GM21423 (cell line): ENCODE results near the gene MS4A6E.
"Not testable (repeated sequence)": the region's sequence is repeated elsewhere in the genome, so short reads cannot be mapped to it uniquely, and the experiment has no call there.

Experiments
- ATAC-seq: cut with Tn5 transposase; IDR thresholded peaks from one replicate; pipeline ENCODE4 v1.9.1; 2021; ENCODE audit warnings: mild to moderate bottlenecking, moderate library complexity; ENCODE audit not compliant: unreplicated experiment

Gene MS4A6E

DNA sequence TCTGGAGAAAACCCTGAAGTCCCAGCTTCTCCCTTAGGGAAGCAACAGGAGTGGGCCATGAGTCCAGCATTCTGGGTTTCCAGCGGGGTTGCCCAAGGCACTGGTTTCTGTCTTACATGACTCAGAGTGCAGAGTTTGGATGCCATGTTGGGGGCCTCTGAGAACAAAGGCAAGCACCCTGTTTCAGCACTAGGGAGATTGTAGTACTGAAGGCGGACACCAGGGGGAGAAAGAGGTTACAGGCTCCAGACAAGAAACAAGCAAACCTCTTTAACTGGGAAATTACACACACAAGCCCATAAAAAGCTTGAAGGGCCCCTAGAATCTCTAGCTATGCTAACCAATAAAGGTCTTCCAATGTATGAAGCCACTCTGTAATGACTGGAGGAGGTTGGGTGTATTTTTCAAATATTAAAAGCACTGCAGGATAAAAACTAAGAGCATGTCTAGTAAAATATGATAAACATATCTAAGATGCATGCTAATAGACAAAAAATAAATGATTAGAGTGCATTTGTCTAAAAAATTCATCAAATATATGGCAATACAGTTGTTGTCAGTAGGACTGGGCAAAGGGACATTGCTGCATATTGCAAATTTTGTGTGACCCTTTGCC, 7.1 kb downstream of the MS4A6E start:
- ATAC-seq = no peak

DNA sequence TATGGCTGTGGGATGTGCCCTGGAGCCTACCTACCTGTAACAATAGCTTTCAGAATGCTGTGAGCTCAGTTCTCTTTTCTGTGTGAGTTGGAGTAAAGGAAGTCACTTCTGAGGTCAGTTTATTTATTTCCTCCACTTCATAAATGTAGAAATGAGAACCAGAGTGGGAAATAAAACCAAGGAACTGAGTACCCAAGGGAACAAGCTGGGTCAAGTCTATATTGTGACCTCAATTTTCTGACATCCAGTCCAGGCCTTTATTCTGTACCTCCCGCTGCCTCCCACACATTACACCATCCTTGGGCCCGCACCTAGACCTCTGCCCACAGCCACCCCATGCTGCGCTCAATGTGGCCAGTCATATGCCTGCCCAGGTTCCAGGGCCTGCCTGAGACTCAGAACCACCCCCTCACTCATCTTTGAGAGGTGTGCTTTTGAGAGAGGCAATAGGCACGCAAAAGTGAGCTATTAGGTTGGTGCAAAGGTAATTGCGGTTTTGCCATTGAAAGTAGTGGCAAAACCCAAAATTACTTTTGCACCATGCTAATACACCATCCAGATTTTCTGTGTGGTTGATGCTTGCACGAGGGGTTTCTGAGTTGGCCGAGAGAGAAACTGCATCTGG, 9.8 kb downstream of the MS4A6E start:
- ATAC-seq = no peak

DNA sequence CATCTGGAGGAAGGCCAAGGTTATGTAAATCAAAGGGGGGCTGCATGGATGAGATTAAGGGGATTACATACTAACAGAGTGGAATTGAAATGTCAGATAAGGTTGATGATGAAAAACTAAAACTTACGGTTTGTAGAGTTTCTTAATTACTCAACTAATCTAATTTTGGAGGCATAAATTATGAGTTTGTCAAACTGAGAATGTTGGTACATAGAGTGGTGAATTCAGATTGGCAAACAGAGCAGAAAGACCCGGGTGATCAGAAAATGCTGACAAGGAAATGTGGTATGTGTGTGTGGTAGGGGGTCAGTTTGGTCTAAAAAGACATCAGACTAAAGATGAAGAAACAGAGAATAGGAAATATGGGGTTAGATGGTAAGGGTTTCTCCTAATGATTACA, 11.0 kb downstream of the MS4A6E start:
- ATAC-seq = no peak

DNA sequence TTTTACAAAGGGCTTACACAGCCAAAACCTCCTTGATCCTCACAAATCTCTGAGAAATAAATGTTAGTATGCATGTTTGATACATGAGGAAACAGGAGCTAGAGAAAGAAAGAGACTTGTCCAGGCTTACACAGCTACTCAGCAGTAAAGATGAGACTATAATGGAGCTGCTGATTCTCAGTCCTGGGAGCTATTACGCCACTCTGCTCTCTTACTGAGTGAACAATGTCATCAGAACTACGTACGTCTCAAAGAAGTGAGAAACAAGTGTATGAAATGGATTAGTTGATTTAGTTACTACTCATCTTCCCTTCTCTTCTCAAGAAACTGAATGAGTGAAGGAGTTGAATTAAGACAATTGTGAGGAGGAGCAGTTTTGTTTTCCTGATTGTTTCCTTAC, 12.3 kb downstream of the MS4A6E start:
- no peak for ATAC-seq

DNA sequence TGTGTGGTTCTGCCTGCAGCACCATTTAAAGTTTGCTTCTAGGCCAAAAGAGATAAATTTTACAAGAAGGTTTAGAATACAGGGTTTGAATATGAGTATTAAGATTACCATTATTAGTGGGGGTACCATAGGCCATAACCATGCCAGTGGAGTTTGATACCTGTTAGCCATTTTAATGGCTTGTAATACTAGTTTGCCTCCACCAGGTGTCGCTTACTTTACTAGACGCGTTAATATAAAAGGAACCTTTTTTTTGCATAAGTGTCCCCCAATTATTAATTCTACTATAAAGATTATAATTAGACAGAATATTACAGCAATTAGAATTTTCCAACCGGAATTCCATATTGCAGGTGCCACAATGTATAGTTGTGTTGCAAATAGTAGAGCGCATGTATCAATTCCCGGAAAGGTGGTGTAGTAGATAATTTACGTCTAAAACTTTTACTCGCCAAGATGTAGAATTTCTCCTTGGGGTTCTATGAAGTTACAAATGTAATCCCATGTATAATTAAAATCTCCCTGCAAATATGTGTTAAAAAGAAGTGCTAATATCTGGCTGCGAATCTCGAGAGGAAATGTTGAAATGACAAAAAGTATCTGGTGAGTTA, 16.1 kb downstream of the MS4A6E start:
- no peak for ATAC-seq

DNA sequence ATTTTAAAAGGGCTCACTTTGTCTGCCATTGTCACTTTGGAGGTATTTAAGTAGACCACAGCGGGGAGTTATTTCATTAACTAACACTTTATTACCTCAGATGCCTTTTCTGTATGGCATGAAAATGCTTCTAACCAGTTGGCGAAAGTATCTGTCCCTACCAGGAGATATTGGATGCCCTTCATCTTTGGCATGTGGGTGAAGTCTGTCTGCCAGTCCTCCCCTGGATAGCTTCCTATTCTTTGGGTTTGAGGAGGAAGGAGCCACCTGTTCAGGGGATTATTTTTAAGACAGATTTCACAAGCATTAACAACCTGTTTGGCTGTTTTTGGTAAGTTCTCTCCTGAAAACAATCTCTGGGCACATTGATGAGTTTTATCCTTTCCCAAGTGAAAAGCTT, 17.1 kb downstream of the MS4A6E start:
- ATAC-seq = no peak

DNA sequence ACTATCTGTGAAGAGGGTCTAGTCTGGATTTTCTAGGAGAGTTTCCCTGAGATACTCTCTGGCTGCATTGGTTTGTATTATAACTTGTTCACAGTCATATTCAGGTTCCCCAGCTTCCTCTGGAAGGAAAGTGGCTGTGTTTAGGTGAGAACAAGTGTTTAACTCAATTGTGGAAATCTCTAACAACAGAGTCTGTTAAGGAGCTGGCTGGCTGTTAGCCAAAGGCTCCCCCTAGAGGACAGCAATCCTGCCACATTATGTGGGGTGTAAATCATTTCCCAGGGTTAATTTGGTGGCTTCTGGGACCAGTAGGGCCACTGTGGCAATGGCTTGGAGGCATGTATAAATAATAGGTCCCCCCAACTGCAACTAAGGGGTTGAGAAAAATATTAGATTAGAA, 18.4 kb downstream of the MS4A6E start:
- ATAC-seq = no peak

DNA sequence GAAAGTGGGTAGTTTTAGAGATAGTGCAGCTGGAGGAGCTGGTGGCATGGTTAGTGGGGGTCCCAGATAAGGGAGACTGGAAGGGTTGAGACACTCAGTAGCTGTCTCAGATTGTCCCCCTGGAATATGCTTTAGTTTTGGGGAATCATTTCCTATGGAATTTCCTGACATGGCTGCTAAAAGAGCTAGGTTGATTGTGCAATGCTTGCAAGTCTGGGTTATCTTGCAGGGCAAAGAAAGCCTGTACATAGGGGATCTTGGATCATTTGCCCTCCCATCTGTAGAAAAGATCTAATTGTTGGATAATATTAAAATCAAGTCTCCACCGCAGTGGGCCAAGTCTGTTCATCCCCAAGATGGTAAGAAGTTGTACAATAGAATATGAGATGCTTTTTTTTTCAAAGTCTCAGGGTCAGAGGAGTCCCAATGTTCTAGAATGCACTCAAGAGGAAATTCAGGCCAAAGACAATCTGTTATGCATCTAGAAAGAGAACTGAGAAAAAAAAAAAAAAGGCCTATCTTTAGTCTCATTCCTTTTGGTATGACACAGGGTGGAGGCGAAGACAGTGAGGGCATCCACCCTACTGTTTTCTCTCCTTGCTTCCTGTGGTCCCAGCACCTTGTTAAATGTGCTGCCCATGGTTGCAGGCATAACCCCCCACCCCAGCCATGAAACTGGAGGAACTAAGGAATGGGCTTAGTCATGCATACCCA, 20.2 kb downstream of the MS4A6E start:
- no peak for ATAC-seq

DNA sequence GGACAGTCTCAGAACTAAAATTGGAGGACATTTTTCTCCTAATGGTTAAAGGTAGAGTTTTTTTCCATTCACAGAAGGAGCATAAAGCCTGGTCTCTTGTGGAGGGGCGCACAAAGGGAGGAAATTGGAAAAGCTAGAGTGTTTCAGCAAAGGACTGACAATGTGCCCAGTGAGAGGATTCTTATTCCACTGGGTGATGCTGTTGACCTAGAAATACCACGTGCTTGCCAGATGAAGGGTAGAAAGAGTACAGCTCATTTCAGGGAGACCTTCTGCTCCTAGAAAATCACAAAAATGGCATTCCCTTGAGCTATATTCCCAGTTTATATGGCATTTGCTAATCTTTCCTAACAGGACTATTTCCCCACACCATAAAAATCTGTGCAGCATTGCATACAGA, 21.1 kb downstream of the MS4A6E start:
- no peak for ATAC-seq

DNA sequence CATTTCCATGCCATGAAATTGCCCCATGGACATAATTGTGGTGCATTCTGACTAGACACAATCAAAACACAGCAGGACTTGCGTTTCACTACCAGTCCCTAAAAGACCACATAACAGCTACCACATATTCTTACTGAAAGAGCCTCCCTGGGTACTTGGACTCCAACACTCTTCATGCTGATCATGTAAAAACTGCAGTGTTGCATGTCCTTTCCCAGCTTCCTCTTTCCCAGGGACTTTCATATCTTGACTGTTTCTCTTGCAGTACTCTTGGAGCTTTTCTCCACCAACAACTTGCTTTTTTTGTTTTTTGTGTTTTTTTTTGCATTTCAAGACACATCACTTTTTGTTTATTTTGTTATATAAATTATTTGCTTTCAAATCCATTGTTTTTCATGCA, 22.9 kb downstream of the MS4A6E start:
- ATAC-seq = no peak

DNA sequence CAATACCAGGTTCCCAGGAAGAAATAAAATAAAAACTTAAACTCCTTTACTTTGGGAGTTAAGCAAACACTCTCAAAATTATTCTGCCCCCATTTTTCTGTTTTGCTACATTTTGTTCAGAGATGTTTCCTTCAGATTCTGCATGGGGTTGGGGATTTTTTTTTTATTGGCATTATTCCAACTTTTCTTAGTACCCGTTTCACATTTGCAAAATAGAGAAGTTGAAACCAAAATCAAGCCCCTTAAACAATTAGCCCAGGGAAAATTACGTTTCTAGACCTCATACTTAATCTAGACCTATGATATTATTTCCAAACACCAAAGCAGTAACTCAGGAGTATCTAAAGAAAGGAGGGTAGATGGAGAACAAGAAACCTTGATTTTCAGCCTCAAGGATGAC, 30.7 kb downstream of the MS4A6E start:
- ATAC-seq = no peak

DNA sequence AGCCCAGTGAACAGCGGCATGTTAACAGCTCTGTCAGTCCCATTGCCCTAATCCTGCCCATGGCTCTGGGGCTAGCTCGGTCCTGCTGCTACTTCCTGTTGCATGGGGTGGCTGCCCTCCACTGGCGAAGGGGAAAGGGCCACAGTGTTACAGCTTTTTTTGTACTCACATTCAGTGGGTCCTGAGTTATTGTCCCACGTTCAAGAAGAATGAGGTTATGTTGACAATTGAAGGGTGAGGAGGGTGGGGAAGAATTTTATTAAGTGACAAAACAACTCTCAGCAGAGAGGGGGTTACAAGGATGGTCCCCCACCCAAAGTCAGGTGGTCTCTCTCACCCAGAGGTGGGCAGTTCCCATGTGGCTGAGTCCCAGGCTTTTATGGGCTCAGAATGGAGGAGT, 33.6 kb downstream of the MS4A6E start:
- ATAC-seq = no peak

DNA sequence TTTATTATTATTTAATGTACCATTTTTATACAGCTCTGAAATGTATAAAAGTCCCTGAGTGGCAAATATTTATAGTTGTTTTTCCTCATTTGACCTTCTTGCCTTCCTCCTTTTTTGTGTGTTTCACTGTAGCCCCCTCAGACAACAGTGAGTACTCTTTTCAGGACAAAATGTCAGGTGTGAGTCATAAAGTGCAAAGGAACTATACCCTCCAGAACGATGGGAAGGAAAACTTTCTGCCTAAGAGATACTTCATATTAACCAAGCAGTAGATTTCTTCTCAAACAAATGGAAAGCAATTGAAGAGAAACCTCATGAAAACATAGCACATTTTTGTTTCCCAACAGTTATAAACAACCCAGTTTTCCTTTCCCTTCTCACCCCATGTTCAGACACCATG, 35.2 kb downstream of the MS4A6E start:
- ATAC-seq = no peak

DNA sequence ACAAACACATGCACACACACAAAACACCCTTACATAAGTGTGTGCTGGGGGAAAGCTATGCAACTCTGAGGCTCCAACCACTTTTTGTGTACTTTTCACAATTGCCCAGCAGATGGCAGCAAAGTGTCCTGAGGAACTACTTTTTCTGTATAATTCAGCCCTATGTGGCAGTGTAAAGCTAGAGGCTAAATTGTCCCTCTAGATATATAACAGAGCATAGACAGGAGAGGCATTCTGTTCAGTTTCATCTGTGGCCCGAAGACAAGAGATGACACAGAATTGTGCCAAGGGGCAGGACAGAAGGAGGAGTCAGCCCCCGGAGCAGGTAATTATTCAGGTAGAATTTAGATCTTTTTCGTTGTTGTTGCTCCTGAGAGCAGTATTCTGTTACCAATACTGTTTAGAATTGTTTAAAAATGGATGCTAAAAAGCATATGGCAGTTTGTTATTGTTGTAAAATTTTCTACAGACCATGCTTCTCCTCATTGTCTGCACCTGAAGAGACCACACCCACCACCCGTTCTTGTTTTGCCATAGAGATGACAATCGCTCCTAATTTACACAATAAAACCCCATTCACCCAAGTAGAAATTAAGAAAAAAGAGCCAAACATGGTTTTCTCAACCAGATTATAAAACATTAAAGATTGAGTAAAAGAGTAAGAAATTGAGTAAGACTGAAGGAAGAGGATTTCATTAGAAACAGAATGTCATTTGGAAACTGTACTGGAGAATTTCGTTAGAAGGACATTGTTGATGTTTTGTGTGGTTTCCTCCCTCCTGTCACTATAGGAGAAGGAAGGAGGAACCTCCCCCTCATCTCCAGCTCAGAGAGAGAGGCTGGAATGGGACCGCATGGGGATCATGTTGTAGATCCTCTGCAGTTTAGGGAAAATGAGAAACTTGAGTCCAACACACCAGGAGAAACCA, 36.8 kb downstream of the MS4A6E start:
- no peak for ATAC-seq

DNA sequence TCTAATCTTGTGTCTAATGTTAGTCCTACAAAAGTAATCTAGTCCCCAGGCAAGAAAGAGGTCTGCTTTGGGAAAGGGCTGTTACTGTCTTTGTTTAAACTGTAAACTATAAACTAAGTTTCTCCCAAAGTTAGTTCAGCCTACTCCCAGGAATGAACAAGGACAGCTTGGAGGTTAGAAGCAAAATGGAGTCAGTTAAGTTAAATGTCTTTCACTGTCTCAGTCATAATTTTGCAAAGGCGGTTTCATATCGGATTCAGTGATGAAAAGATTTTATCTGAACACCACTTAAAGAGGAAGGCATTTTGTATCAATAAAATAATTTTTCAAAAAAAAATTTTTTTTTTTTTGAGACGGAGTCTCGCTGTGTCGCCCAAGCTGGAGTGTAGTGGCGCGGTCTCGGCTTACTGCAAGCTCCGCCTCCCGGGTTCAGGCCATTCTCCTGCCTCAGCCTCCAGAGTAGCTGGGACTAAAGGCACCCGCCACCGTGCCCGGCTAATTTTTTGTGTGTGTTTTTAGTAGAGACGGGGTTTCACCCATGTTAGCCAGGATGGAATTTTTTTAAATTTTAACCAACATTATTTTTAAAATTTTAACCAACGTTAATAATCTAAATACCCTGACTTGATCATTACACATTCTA, 39.3 kb downstream of the MS4A6E start:
- ATAC-seq = not testable (repeated sequence)

DNA sequence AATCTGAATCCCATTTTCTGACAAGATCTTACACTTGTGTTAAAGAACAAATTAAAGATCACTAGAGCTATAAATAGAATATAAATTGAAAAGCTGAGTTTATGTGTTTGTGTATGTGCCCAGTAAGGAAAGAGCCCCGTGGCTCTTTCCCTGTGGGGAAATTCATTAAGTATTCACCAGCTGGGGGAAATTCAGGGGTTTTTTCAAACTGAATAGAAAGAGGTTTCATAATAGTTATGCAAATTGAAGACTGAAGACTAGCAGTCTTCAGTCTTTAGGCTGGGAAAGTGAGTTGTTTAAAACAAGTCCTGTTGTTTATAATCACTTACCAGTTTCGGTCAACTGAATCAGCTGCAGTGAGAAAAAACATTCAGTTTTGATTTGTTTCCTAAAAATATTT, 40.0 kb downstream of the MS4A6E start:
- peak; percentile 83 for ATAC-seq

DNA sequence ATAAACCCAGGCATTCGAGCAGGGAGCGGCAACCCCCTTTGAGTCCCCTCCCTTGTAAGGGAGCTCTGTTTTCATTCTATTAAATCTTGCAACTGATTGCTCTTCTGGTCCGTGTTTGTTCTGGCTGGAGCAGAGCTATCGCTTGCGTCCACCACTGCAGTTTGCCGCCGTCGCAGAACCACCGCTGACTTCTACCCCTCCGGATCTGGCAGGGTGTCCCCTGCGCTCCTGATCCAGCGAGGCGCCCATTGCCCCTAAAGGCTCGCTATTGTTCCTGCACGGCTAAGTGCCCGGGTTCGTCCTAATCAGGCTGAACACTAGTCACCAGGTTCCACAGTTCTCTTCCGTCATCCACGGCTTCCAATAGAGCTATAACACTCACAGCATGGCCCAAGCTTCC, 40.8 kb downstream of the MS4A6E start:
- no peak for ATAC-seq

DNA sequence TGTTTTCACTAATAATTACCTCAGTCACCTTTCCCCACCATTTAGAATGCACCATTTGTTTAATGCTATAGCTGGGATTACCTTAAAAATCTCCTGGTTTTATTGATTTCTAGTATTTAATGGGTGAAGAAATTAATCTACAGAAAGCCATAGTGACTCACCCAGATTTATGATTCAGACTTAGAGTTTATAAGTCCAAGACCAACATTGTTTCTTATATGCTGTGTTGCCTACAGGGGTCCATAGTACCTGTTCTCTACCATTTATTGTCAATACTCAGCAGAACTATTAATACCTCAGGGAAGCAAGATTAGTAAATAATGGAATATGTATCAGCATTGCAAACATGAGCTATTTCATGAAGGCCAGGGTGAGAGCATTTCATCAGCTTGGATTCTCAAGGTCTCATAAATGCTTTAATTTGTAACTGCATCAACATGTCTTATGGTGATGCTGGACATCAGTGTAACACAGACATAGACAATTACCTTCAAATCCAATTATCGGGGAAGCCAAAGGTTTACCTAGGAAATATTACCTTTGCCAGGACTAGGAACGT, 43.3 kb downstream of the MS4A6E start:
- ATAC-seq = no peak

DNA sequence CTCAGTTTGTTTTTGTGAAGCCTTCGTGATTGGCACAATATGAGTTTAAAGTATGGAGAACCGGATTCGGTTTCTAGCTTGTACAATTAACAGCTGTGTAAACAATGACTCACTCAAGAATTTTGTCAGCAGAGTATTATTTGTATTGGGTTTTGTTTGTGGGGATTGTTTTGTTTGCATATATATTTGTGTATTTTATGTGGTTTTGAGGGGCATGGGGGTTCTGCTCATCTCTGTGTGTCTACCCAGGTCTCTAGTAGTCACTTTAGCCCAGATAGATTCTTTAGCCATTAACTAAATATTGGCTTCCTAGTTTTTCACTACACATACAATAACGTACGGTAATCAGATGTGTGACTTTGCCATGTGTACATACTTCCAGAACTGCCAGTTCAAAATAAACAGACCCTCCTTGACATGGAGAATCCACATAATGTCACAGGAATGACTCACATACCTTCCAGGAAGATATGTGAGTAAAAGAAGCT, 43.8 kb downstream of the MS4A6E start:
- no peak for ATAC-seq

DNA sequence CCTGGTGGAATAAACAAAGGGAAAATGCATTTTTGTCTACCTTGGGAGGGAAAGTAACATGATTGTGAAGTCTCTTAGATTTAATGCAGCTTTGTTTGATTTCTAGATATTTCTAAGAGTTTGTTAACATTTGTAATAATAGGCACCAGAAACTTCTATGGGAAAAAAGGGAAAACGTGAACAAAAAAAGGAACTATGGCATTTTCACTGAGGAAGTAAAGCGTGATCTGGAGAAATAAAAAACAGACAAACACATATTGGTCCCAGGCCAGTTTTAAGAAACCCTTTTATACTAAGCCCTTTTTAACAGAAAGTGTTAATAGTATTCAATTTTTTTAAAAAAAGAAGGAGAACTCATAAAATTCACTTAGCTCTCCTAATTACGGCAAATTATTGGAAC, 44.3 kb downstream of the MS4A6E start:
- ATAC-seq = no peak
